Activated T-cell treated with anti-CD3 and anti-CD28 coated beads for 24 hours (primary cell): ENCODE results near the gene PPCDC.
"Not testable (repeated sequence)": the region's sequence is repeated elsewhere in the genome, so short reads cannot be mapped to it uniquely, and the experiment has no call there.

Source experiments
- DNase-seq: peaks from one replicate; pipeline ENCODE4 v3.0.0-alpha.2; 2020; ENCODE audit warnings: low read depth

PPCDC gene

DNA sequence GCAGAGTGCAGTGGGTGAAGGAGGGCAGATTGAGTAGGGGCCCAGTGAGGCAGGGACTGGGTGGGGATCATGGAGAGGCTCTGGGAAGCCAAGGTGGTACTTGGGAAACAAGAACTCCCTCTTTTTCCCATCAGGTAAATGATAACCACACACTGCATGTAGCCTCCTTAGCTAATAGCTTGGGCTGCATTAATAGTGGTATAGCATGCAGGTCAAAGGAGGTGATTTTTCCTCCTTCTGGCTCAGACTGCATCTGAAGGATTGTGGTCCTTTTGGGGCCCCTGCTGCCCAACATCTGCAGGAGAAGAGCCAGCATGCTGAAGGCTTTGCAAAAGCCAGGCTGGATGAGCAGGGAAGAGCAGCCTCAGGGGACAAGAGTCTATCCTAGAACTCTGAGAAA is 45.4 kb downstream of the PPCDC start:
- DNase-seq = no peak

DNA sequence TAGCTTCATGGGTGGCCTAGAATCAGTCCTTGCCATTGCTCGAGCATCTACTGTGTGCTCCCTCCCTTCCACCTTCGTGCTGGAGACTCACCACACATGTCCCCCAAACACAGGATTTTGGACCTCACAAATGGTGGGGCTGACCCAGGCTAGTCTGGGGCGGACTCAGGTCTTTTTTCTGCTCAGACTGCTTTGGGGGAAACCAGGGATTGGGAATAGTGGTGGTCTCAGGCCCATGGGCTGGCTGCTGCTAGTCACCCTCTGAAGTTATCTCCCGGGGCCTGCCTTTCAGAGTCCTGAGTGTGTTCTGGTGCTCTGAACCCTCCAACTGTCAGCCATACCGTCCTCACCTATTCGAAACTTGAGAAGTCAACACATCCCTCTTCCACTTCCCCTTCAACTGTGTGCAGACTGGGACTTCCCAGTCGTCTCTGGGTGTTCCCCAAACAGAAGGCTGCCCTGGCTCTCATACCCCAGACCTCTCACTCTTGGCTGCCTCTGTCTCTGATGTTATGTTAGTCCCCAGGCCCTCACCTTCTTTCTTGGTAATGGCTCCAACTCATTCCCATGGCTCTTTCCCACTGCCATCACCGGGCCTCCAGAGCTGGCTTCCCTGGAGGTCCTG is 46.0 kb downstream of the PPCDC start:
- no peak for DNase-seq

DNA sequence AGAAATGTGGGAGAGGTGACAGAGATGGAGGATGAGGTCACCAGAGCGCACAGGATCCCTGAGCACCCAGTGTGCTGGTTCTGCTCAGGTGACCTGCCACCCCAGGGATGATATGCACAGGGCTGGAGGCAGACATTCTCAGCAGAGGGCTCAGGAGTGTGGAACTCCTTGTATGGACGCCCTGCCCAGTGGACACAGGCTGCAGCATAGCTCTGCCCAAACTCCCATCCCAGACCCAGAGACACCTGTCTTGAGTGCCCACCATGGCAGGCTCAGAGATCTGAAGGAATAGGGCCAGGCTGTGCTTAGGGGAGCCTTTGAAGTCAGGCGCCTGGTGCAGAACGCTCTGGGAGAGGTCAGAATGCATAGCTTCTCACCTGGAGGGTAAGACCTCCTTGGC is 47.3 kb downstream of the PPCDC start:
- no peak for DNase-seq

DNA sequence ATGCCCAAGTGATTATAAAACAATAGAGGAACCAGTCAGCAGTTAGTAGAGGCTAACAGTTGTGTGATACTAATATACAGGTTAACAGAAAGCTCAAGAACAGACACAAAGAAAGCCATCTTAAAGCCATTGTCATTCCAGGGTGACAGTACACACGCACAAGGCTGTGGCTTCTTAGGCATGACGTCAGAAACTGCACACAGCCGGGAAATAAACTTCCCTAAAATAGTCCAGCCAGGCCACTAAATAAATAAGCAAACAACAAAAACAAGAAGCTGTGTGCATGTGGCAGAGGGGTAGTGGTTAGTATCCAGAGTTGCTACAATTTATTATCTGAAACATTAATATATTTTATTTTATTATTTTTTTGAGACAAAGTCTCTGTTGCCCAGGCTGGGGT is 49.8 kb downstream of the PPCDC start:
- no peak for DNase-seq

DNA sequence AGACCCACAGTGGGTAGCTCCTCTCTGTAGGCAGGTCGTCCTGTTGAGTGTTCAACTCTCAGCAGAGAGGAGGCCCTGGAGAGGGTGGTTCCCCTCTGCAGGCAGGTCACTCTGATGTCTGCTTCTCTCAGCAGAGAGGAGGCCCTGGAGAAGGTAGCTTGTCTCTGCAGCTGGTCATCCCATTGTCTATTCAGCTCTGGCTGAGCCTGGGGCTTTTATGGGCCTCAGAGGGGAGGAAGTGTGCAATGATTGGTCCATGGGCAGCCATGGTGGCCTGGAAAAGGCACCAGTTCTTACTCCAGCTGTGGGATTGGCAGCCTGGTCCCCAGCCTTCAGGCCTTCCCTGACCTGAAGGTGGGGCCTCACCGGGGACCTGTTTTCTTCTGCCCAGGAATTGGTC is 52.9 kb downstream of the PPCDC start:
- DNase-seq = no peak

DNA sequence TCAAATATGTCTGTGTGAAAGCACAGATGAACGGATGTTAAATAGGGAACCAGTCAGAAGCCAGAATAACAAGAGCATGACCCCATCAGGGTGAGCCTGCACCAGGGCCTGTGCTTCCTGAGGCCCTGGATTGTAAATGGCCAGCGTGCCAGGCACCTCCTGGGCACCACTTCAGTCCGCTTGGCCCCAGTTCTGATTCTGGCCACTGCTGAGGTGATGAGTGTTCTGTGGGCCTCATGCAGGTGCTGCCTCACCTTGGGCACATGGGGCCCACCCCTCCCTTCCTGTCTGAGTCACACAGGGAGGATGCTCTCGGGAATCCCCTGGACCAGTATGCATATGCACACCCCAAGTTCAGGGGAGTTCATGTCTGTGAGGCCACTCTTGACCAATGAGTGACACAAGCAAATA is 54.2 kb downstream of the PPCDC start:
- DNase-seq = peak; percentile 6

DNA sequence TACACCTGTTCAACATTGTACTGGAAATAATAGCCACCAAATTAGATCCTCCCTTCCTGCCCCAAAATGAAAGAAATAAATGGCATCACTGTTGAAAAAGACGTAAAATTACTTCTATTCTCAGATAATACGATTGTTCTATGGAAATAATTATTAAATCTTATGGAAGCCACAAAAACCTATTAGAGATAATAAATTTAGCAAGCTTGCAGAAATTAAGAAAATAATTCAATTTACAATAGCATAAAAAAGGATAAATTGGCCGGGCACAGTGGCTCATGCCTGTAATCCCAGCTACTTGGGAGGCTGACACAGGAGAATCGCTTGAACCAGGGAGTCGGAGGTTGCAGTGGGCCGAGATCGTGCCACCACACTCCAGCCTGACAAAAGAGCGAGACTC is 57.8 kb downstream of the PPCDC start:
- no peak for DNase-seq

DNA sequence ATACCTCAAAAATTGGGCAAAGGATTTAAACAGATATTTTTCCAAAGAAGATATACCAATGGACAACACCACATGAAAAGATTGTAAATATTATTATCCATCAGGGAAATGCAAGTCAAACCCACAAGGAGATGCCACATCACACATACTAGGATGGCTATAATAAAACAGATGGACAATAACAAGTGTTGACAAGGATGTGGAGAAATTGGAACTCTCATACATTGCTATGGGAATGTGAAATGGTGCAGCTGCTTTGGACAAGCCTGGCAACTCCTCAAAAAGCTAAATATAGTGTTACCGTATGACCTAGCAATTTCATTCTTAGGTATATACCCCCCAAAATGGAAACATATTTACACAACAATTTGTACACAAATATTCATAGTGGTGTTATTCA is 59.3 kb downstream of the PPCDC start:
- DNase-seq = no peak

DNA sequence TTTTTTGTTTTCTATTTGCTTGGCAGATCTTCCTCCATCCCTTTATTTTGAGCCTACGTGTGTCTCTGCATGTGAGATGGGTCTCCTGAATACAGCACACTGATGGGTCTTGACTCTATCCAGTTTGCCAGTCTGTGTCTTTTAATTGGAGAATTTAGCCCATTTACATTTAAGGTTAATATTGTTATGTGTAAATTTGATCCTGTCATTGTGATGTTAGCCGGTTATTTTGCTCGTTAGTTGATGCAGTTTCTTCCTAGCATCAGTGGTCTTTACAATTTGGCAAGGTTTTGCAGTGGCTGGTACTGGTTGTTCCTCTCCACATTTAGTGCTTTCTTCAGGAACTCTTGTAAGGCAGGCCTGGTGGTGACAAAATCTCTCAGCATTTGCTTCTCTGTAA is 62.3 kb downstream of the PPCDC start:
- not testable (repeated sequence) for DNase-seq

DNA sequence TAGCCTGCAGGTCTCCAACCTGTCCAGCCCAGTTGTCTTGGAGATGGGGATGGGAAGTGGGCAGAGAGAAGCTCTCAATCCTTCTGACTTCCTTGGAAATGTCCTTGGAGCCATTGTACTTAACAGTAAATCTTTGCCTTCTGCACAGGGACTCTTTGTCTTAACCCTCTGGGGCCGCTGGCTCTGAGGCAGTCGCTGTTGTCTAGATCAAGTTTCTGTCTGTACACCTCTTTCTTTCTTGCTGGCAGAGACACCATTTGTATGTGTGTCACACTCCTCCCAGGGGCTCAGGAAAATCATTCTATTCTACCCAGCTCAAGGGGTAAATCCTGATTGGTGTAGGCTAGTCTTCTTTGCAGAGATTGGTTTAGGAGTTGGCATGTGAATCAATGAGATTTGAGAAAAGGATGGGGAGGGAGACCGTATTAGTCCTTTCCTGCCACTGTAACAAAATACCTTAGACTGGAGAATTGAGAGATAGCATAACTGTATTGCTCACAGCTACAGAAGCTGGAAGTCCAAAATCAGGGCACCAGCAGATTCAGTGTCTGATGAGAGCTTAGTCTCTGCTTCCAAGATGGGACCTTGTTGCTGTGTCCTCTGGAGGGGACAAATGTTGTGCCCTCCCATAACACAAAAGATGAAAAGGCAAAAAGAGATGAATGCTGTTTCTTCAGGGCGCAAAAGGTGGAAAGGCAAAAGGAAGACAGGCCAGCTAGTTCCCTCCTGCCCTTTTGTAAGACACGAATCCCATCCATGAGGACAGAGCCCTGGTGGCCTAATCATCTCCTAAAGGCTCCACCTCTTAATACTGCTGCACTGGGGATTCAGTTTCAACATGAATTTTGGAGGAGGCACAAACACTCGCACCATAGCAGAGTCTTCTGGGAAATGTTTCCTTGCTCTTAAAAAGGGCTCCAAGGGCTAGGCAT is 66.3 kb downstream of the PPCDC start:
- DNase-seq = no peak

DNA sequence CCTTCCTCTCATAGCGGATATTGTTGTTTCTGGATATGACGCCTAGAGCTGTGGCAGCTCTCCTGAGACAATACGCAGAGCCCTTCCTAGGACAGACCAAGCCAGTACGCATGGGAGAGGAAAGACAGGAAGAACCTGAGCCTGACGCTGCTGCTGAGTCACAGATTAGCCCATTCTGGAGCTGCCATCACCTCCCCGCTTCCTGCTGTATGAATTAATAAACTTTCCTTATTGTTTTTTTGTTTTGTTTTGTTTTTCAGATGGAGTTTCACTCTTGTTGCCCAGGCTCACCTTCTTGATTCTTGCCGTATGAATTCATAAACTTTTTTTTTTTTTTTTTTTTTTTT is 67.0 kb downstream of the PPCDC start:
- no peak for DNase-seq

DNA sequence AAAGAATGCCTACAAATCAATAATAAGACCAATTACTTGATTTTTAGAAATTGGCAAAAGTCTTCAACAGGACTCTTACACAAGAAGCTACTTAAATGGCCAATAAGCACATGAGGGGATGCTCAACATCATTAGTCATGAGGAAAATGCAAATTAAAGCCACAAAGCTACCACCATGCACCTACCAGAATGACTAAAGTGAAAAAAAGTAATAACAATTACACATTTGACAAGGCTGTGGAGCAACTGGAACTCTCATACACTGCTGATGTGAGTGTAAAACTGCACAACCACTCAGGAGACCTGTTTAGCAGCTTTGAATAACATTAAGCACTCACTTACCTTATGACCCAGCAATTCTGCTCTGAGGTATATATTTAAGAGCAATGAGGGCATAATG is 68.4 kb downstream of the PPCDC start:
- no peak for DNase-seq

DNA sequence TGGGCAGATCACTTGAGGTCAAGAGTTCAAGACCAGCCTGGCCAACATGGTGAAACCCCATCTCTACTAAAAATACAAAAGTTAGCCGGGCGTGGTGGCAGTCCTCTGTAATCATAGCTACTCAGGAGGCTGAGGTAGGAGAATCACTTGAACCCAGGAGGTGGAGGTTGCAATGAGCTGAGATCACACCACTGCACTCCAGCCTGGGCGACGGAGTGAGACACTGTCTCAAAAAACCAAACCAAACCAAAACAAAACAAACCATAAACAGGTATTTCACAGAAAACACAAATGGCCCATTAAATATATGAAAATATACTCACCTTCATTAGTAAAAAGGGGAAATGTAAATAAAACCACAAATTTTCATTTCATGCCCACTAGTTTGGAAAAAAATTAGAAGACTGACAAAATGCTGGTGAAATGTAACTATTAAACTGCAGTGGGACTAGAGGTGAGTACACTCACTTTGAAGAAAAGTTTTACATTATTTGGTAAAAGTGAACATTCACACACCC is 71.6 kb downstream of the PPCDC start:
- DNase-seq = not testable (repeated sequence)

DNA sequence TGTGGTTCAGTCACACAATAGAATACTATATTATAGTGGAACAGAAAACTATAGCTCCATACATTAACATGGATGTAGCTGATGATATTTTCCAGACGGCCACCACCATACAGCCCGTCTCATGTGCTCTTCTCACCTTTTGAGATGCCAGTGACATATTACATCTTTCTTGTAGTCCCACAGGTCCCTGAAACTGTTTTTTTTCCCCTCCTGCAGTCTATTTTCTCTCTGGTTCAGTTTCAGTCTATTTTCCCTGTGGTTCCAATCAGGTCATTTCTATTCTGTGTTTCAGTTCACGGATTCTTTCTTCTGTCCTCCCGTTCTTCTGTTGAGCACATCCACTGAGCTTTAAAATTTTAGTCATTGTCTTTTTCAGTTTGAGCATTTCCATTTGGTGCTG is 72.2 kb downstream of the PPCDC start:
- no peak for DNase-seq

DNA sequence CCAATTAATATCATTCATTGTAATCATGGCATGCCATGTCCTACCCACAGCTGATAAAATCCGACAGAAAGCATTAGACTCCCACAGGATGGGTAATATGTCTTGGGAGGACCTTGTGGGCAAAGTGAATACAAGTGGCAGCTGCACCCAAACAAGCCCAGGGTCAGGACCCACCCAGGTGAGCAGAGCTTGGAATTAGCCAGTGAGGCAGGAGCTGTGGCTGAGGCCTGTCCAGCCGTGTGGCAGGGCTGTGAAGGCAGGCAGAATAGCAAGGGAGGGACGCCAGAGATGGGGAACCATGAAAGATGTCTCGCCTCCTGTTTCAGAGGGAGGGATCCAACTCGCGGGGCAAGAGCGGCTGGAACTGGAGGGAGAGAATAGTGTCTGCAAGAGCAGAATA is 74.5 kb downstream of the PPCDC start:
- DNase-seq = no peak

DNA sequence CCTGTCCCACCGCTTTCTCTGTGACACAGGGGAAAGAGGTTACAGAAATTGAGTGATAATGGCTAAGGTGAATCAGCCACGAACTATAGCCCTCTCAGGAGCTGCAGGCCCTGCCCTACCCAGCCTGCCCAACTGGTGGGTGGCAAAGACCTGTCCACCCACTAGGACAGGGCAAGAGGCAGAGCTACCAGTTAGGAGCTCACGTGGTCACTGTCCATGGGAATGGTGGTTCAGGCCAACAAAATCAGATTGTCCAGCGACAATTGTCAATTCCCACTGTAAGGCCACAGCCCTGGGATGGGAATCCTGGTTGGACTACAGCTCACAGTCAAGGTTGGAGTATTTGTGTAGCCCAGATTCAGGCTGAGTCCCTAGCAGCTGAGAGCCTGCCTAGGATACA is 75.0 kb downstream of the PPCDC start:
- DNase-seq = no peak
